Testis (tissue), 3 donors: ENCODE data around the gene PLIN3. TPM values are rescaled to one million over a fixed set of nuclear protein-coding genes. Genes with fewer than 3 reads are reported as not detected.
A peak's percentile ranks its signal among the peaks of the same experiment; 100 is the strongest.
"Not testable (repeated sequence)": the region's sequence is repeated elsewhere in the genome, so short reads cannot be mapped to it uniquely, and the experiment has no call there.

Source experiments
- DNase-seq: peaks from one replicate; pipeline ENCODE4 v3.0.0-alpha.2; 2019
- H3K27ac ChIP-seq, 2 donors: fragments of 200-600 bp; sonication (generic); one replicate each; pipeline ENCODE4 v1.5.1; 2019
- H3K27me3 ChIP-seq: fragments of 200-600 bp; sonication (generic); one replicate; pipeline ENCODE4 v1.5.1; 2019
- H3K36me3 ChIP-seq: fragments of 200-600 bp; sonication (generic); one replicate; pipeline ENCODE4 v1.5.1; 2017; ENCODE audit warnings: low read depth; ENCODE audit errors: missing control alignments
- H3K4me1 ChIP-seq: fragments of 200-600 bp; sonication (generic); one replicate; pipeline ENCODE4 v1.5.1; 2019
- H3K4me3 ChIP-seq, 2 donors: fragments of 200-600 bp; sonication (generic); one replicate each; pipeline ENCODE4 v1.5.1; 2017 to 2019
- H3K9me3 ChIP-seq: fragments of 200-600 bp; sonication (generic); one replicate; pipeline ENCODE4 v1.5.1; 2017
- POLR2A ChIP-seq: fragments of 450-650 bp; IDR thresholded peaks from one replicate; pipeline ENCODE4 v1.6.1; 2017; ENCODE audit warnings: antibody characterized with exemption, mild to moderate bottlenecking, moderate library complexity
- WGBS, 2 donors: methylation state at CpG; one replicate each; pipeline ENCODE4 v1.1.5; 2018; 5-methylcytosine and 5-hydroxymethylcytosine counted together
- intact Hi-C: fragments of 100-400 bp; cut with DNase I; formaldehyde crosslinking; loops from one replicate; pipeline ENCODE4 v1.15.1; 2023; ENCODE audit warnings: low total_unique reads
- polyA plus RNA-seq: library from polyadenylated mRNA; stranded (reverse); fragments of 350-450 nt; fragmentation: Illumina TruSeq; extraction: RNeasy Lipid Tissue Mini Kit (QIAGEN cat#74804); gene quantifications from one replicate; pipeline ENCODE4 v1.2.3, GENCODE V29; 2014; ENCODE audit warnings: low read depth, low replicate concordance; ENCODE audit not compliant: insufficient read depth
- total RNA-seq, 2 donors: library from RNA; depleted of rRNA; stranded (reverse); fragments of >200 nt; gene quantifications; one replicate each; pipeline ENCODE4 v1.2.3, GENCODE V29; 2016
- TF ChIP-seq, protein P1 (sequence below), 3 experiments: fragments of 450-650 bp in 2 of 3; fragments of 200-600 bp in 1 of 3; sonication (generic) in 1 of 3; IDR thresholded peaks; one replicate each; pipeline ENCODE4 v1.5.1; 2016 to 2019; ENCODE audit warnings: antibody characterized with exemption in 3 of 3, mild to moderate bottlenecking in 2 of 3, moderate library complexity in 1 of 3

PLIN3 gene
- total and polyA plus RNA-seq, 3 donors from 2014 or later, result 63.4 to 109 (median 82.8) TPM

DNA sequence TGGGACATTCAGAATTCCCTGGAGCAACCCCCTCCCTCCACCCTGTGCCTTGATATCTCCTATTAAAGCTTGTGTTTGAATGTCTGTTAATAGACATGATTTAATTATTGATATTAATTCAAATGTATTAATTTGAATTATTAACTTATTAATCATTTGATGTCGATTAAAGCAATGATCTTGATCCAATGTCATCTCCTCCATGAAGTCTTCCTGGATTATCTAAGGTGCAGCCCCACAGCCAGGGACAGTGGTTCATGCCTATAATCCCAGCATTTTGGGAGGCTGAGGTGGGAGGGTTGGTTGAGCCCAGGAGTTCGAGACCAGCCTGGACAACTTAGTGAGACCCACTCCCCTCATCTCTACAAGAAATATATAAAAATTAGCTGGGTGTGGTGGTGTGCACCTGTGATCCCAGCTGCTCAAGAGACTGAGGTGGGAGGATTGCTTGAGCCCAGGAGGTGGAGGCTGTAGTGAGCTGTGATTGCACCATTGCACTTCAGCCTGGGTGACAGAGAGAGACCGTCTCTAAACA is 66.3 kb downstream of the PLIN3 start:
- Histone ChIP-seq H3K9me3 (no peaks in the 10 kb centered on the region), H3K27ac (no peak overlapping the region), H3K4me1 (no peaks in the 10 kb centered on the region), H3K4me3 (no peak overlapping the region), H3K36me3 (no peaks in the 10 kb centered on the region), H3K27me3 (no peaks in the 10 kb centered on the region)
- intact Hi-C loops, result no loop called here
- no peak for DNase-seq
- 84 to 92% methylated on average over 3 of the region's 3 CpGs for WGBS, 2 donors
- TF ChIP-seq POLR2A, result no peak
- TF ChIP-seq, protein P1, sequence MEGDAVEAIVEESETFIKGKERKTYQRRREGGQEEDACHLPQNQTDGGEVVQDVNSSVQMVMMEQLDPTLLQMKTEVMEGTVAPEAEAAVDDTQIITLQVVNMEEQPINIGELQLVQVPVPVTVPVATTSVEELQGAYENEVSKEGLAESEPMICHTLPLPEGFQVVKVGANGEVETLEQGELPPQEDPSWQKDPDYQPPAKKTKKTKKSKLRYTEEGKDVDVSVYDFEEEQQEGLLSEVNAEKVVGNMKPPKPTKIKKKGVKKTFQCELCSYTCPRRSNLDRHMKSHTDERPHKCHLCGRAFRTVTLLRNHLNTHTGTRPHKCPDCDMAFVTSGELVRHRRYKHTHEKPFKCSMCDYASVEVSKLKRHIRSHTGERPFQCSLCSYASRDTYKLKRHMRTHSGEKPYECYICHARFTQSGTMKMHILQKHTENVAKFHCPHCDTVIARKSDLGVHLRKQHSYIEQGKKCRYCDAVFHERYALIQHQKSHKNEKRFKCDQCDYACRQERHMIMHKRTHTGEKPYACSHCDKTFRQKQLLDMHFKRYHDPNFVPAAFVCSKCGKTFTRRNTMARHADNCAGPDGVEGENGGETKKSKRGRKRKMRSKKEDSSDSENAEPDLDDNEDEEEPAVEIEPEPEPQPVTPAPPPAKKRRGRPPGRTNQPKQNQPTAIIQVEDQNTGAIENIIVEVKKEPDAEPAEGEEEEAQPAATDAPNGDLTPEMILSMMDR (IDR thresholded peaks at IDR 0.05), result no peak

DNA sequence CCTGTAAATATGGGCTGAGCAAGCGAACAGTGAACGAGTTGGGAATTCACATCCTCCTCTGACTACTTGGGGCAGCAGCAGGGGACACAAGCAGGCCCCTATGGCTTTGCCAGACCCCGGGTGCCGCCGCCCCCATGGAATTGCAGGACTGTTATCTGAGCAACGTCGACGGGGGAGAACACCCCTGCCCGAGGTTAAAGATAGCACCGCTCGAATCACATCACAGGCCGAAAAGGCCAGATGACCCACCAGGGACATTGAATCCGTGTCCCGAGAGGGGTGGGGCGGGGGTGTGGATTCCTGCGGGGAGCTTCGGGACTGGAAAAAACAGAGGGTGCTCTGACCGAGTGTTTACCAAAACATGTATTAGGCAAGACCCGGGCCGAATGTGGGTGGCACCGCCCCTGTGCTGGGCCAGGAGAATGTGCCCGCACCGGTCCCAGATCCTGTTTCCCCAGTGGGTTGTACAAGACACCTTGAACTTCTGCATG is 66.8 kb downstream of the PLIN3 start:
- TF ChIP-seq, protein P1 (IDR thresholded peaks at IDR 0.05), result no peak
- no peak for TF ChIP-seq POLR2A
- no peak for DNase-seq
- H3K27me3 ChIP-seq, result no peaks in the 10 kb centered on the region
- H3K36me3 ChIP-seq, result no peaks in the 10 kb centered on the region
- no peaks in the 10 kb centered on the region for H3K4me1 ChIP-seq
- WGBS, 2 donors, result 65 to 66% methylated on average over 16 to 23 of the region's 23 CpGs
- H3K4me3 ChIP-seq, result no peak overlapping the region
- H3K27ac ChIP-seq, result no peak overlapping the region
- intact Hi-C loops, result no loop called here
- no peaks in the 10 kb centered on the region for H3K9me3 ChIP-seq

DNA sequence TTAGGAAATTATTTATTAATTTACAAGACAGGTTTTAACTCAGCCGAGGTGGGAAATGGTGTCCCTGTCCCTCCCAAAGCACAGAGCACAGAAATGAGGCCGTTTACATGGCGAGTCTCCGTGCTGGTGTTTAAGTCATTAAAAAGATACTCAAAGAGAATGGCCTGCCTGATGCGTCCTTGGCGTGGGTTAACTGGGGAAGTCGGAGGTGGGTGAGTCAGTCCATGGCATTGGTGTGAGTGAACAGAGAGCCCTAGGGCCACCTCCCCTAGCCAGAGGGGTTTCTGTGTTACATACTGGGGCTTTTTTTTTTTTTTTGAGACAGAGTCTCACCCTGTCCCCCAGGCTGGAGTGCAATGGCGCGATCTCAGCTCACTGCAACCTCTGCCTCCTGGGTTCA is 72.1 kb downstream of the PLIN3 start:
- no peak for DNase-seq
- H3K9me3 ChIP-seq, result no peaks in the 10 kb centered on the region
- intact Hi-C loops, result no loop called here
- no peak overlapping the region for H3K4me3 ChIP-seq
- H3K4me1 ChIP-seq, result peaks cover 8% of the 10 kb centered on the region
- H3K27me3 ChIP-seq, result no peaks in the 10 kb centered on the region
- WGBS, 2 donors, result 86 to 88% methylated on average over 9 of the region's 9 CpGs
- H3K27ac ChIP-seq, result no peak overlapping the region
- TF ChIP-seq POLR2A, result no peak
- TF ChIP-seq, protein P1 (IDR thresholded peaks at IDR 0.05), result no peak
- no peaks in the 10 kb centered on the region for H3K36me3 ChIP-seq

DNA sequence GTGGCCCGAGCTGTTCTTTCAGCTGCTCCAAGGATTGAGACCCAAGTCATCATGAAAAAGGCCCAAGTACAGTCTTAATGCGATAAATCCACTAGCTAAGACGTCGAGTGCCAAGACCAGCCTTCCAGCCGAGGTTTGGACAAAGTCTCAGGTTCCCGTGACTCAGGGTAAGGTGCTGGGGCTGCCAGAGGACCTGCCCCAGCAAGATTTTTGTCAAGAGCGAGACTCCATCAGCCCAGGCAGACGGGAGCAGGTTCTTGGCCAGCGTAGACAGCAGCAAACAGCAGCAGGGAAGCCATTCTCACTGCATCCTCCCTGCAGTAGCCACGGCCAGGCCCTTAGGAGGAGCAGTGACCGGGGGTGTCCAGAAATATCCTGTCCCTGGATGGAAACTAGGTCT is 72.5 kb downstream of the PLIN3 start:
- 80 to 92% methylated on average over 10 to 11 of the region's 11 CpGs for WGBS, 2 donors
- intact Hi-C loops, result no loop called here
- no peak for DNase-seq
- Histone ChIP-seq H3K4me1 (peaks cover 8% of the 10 kb centered on the region), H3K27ac (no peak overlapping the region), H3K36me3 (no peaks in the 10 kb centered on the region), H3K27me3 (no peaks in the 10 kb centered on the region), H3K4me3 (no peak overlapping the region), H3K9me3 (no peaks in the 10 kb centered on the region)
- no peak for TF ChIP-seq POLR2A
- TF ChIP-seq, protein P1 (IDR thresholded peaks at IDR 0.05), result no peak

DNA sequence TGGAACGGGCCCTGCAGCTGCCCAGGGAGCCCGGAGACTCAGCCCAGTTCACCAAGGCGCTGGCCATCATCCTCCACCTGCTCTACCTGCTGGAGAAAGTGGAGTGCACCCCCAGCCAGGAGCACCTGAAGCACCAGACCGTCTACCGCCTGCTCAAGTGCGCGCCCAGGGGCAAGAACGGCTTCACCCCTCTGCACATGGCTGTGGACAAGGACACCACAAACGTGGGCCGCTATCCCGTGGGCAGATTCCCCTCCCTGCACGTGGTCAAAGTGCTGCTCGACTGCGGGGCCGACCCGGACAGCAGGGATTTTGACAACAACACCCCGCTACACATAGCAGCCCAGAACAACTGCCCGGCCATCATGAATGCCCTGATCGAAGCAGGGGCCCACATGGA is 74.2 kb downstream of the PLIN3 start:
- intact Hi-C loops, H3K27me3 ChIP-seq, H3K27ac ChIP-seq, H3K9me3 ChIP-seq, H3K36me3 ChIP-seq, H3K4me1 ChIP-seq, H3K4me3 ChIP-seq, DNase-seq: not testable (repeated sequence)
- 48 to 68% methylated on average over 6 to 19 of the region's 19 CpGs for WGBS, 2 donors

DNA sequence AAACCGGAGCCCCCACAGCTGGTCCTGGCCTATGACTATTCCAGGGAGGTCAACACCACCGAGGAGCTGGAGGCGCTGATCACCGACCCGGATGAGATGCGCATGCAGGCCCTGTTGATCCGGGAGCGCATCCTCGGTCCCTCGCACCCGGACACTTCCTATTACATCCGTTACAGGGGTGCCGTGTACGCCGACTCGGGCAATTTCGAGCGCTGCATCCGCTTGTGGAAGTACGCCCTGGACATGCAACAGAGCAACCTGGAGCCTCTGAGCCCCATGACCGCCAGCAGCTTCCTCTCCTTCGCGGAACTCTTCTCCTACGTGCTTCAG is 74.6 kb downstream of the PLIN3 start:
- H3K9me3 ChIP-seq, DNase-seq, H3K27me3 ChIP-seq, H3K4me1 ChIP-seq, H3K36me3 ChIP-seq, H3K27ac ChIP-seq, intact Hi-C loops: not testable (repeated sequence)
- peak overlapping the region in 1 of 2 donors; percentile 94 for H3K4me3 ChIP-seq
- 72 to 77% methylated on average over 24 of the region's 24 CpGs for WGBS, 2 donors

DNA sequence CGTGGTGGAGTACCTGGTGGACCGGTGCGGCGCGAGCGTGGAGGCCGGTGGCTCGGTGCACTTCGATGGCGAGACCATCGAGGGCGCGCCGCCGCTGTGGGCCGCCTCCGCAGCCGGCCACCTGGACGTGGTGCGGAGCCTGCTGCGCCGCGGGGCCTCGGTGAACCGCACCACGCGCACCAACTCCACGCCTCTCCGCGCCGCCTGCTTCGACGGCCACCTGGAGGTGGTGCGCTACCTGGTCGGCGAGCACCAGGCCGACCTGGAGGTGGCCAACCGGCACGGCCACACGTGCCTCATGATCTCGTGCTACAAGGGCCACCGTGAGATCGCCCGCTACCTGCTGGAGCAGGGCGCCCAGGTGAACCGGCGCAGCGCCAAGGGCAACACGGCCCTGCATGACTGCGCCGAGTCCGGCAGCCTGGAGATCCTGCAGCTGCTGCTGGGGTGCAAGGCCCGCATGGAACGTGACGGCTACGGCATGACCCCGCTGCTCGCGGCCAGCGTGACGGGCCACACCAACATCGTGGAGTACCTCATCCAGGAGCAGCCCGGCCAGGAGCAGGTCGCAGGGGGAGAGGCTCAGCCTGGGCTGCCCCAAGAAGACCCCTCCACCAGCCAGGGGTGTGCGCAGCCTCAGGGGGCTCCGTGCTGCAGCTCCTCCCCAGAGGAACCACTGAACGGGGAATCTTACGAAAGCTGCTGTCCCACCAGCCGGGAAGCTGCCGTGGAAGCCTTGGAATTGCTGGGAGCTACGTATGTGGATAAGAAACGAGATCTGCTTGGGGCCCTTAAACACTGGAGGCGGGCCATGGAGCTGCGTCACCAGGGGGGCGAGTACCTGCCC is 75.2 kb downstream of the PLIN3 start:
- H3K27ac ChIP-seq, result peak overlapping the region; percentile 89 to 93
- H3K27me3 ChIP-seq, DNase-seq, H3K9me3 ChIP-seq, H3K36me3 ChIP-seq, intact Hi-C loops, H3K4me1 ChIP-seq: not testable (repeated sequence)
- WGBS, 2 donors, result 9 to 60% methylated on average over 1 to 47 of the region's 75 CpGs
- H3K4me3 ChIP-seq, result peak overlapping the region; percentile 94 to 98
